ENCODE results near the gene VPS72. TPM values are rescaled to one million over a fixed set of nuclear protein-coding genes. Genes with fewer than 3 reads are reported as not detected.

The VPS72 gene
- total RNA-seq, 1 donor, result 34.7 TPM

DNA sequence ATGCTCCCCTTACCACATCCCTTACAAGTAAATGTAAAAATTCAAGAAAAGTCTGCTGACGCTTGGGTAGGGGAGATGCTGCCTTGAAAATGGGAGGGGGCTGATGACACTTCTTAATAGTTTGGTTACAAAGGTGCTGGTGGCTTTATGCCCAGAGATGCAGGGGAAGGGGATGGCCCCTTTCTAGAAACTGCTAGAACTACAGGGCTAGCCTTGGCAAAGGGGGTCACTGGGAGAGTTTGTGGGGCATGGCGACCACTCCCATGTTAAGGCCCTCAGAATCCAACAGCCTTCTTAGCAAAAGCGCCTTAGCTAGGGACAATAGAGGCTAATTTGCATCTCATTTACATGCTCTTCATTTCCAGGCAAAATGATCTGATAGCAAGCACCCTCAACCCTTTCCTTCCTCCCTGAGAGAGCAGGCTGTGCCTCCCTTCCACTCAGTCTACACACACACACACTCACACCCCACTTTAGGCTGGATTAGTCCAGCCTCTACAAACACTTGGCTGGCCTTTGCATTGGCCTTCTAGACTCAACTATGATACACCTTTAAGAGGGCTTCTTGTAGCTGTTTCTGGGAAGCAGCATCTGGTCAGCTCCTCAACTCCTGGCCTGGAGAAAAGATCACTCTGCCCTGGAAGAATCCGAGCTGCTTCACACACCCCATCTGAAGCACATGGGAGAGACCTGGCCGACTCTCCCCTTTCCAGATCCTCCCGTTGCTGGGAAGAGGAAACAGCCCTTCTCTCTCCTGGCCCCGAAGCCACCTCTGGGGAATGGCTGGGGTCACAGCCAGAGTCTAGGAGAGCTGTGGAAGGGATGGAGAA, 45.3 kb downstream of the VPS72 start:
- H3K4me3 ChIP-seq (ENCODE audit: insufficient read depth, low read length), result no peak overlapping the region
- H3K27ac ChIP-seq (ENCODE audit: low read depth, low read length), result no peak overlapping the region
- no peak for TF ChIP-seq CTCF (IDR thresholded peaks at IDR 0.05; ENCODE audit: extremely low read depth, low read depth, low read length)
- no peak overlapping the region for H3K4me2 ChIP-seq (ENCODE audit: insufficient read depth, low read length)
- H3K9me3 ChIP-seq (ENCODE audit: low read depth, low read length), result no peaks in the 10 kb centered on the region
- H3K79me2 ChIP-seq (ENCODE audit: insufficient read depth, low read length), result no peaks in the 10 kb centered on the region
- peaks cover 16% of the 10 kb centered on the region for H3K4me1 ChIP-seq (ENCODE audit: insufficient read depth, low read length)
- H3K36me3 ChIP-seq (ENCODE audit: insufficient read depth, low read length), result no peaks in the 10 kb centered on the region
- peaks cover 2% of the 10 kb centered on the region for H4K20me1 ChIP-seq (ENCODE audit: insufficient read depth, low read length)
- peak; percentile 65 for DNase-seq (ENCODE audit: insufficient read length, low spot score, missing footprints)
- peaks cover 11% of the 10 kb centered on the region for H3K27me3 ChIP-seq (ENCODE audit: insufficient read depth, low read length)
- H2AFZ ChIP-seq (ENCODE audit: low read length), result no peak overlapping the region

GRCh38 chr1:151143986-151144385, 46.0 kb downstream of the VPS72 start:
- Histone ChIP-seq H3K27ac (ENCODE audit: low read depth, low read length) (no peak overlapping the region), H3K36me3 (ENCODE audit: insufficient read depth, low read length) (no peaks in the 10 kb centered on the region), H4K20me1 (ENCODE audit: insufficient read depth, low read length) (peaks cover 2% of the 10 kb centered on the region), H3K4me3 (ENCODE audit: insufficient read depth, low read length) (no peak overlapping the region), H3K79me2 (ENCODE audit: insufficient read depth, low read length) (no peaks in the 10 kb centered on the region), H3K27me3 (ENCODE audit: insufficient read depth, low read length) (peaks cover 11% of the 10 kb centered on the region), H3K4me2 (ENCODE audit: insufficient read depth, low read length) (no peak overlapping the region), H3K4me1 (ENCODE audit: insufficient read depth, low read length) (peaks cover 16% of the 10 kb centered on the region), H2AFZ (ENCODE audit: low read length) (no peak overlapping the region), H3K9me3 (ENCODE audit: low read depth, low read length) (no peaks in the 10 kb centered on the region)
- peak; percentile 32 for DNase-seq (ENCODE audit: insufficient read length, low spot score, missing footprints)
- TF ChIP-seq CTCF (IDR thresholded peaks at IDR 0.05; ENCODE audit: extremely low read depth, low read depth, low read length), result no peak

DNA sequence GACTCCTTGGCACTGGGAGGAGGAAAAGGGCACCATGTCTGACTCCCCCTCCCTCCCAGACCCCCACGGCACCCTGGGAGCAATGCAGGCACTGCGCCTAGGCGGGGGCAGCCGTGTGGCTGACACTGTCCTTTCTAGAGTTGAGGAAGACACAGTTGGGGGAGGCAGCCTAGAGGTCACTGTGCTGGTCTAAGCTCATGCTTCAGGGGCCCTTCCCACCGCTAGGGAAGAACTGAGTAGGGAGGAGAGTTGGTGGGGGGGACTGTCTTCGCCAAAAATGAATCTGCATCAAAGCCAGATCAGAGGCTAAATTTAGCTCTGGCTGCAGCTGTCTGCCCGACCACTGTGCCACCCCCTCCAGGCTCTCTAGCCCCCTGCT, 47.0 kb downstream of the VPS72 start:
- no peak overlapping the region for H2AFZ ChIP-seq (ENCODE audit: low read length)
- peaks cover 2% of the 10 kb centered on the region for H4K20me1 ChIP-seq (ENCODE audit: insufficient read depth, low read length)
- no peaks in the 10 kb centered on the region for H3K79me2 ChIP-seq (ENCODE audit: insufficient read depth, low read length)
- TF ChIP-seq CTCF (IDR thresholded peaks at IDR 0.05; ENCODE audit: extremely low read depth, low read depth, low read length), result no peak
- no peak overlapping the region for H3K27ac ChIP-seq (ENCODE audit: low read depth, low read length)
- peaks cover 11% of the 10 kb centered on the region for H3K27me3 ChIP-seq (ENCODE audit: insufficient read depth, low read length)
- peaks cover 16% of the 10 kb centered on the region for H3K4me1 ChIP-seq (ENCODE audit: insufficient read depth, low read length)
- no peak for DNase-seq (ENCODE audit: insufficient read length, low spot score, missing footprints)
- H3K4me3 ChIP-seq (ENCODE audit: insufficient read depth, low read length), result no peak overlapping the region
- H3K9me3 ChIP-seq (ENCODE audit: low read depth, low read length), result no peaks in the 10 kb centered on the region
- H3K36me3 ChIP-seq (ENCODE audit: insufficient read depth, low read length), result no peaks in the 10 kb centered on the region
- H3K4me2 ChIP-seq (ENCODE audit: insufficient read depth, low read length), result no peak overlapping the region

- Histone ChIP-seq H3K27me3 (ENCODE audit: insufficient read depth, low read length) (peaks cover 11% of the 10 kb centered on the region), H3K36me3 (ENCODE audit: insufficient read depth, low read length) (no peaks in the 10 kb centered on the region), H3K9me3 (ENCODE audit: low read depth, low read length) (no peaks in the 10 kb centered on the region), H3K4me1 (ENCODE audit: insufficient read depth, low read length) (peaks cover 15% of the 10 kb centered on the region), H3K4me3 (ENCODE audit: insufficient read depth, low read length) (no peak overlapping the region), H3K27ac (ENCODE audit: low read depth, low read length) (no peak overlapping the region), H4K20me1 (ENCODE audit: insufficient read depth, low read length) (peaks cover 2% of the 10 kb centered on the region), H2AFZ (ENCODE audit: low read length) (no peak overlapping the region), H3K79me2 (ENCODE audit: insufficient read depth, low read length) (no peaks in the 10 kb centered on the region), H3K4me2 (ENCODE audit: insufficient read depth, low read length) (no peak overlapping the region)
- DNase-seq (ENCODE audit: insufficient read length, low spot score, missing footprints), result peak; percentile 64
- TF ChIP-seq CTCF (IDR thresholded peaks at IDR 0.05; ENCODE audit: extremely low read depth, low read depth, low read length), result no peak
Observed at GRCh38 chr1:151142411-151143056, 47.5 kb downstream of the VPS72 start.
